Erythroblast (primary cell): ENCODE measurements around the gene FURIN.

Experiments
- GATA1 ChIP-seq: IDR thresholded peaks from 2 replicates; pipeline ENCODE4 v1.6.1; 2011; ENCODE audit warnings: low read depth, mild to moderate bottlenecking, control low read depth, low read length, moderate library complexity
- POLR2A ChIP-seq: IDR thresholded peaks from 2 replicates; pipeline ENCODE4 v1.6.1; 2011; ENCODE audit warnings: mild to moderate bottlenecking, low read length

DNA sequence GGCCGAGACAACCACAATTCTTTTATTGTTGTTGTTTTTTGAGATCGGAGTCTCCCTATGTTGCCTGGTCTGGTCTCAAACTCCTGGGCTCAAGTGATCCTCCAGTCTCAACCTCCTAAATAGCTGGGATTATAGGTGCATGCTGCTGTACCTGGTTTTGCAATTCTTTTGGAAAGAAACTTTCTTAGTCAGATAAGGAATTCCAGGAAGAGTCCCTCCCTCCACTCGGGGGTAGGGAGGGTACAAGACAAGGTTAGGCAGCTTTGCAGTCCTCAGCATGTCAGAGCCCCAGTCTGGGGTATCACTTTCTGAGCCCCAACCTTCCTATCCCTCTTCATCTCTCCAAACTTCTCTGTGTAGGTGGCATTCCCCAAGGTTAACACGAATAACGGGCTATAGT, 33.8 kb upstream of the FURIN start:
- no peak for TF ChIP-seq POLR2A
- TF ChIP-seq GATA1, result no peak
